ENCODE data around the gene UBTD1.

UBTD1 gene

DNA sequence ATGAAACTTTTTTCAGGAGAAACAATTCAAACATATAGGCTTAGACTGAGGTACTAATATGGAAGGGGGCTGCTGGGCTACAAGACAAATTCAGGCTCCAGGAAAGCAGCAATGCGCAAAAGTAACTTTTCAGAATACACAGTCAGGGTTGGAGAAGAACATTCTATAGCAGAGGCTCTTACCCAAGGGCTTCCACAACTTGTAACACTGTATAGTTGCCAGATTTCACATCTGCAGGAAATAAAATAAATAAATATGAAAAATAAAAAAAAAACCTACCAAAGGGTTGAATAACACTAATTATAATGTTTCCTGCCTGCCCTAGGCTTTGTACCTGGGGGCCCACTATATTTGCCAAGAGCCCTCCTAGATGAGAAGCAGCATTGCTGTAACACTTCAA is 14.8 kb upstream of the UBTD1 start:
- DNase-seq: no peak

DNA sequence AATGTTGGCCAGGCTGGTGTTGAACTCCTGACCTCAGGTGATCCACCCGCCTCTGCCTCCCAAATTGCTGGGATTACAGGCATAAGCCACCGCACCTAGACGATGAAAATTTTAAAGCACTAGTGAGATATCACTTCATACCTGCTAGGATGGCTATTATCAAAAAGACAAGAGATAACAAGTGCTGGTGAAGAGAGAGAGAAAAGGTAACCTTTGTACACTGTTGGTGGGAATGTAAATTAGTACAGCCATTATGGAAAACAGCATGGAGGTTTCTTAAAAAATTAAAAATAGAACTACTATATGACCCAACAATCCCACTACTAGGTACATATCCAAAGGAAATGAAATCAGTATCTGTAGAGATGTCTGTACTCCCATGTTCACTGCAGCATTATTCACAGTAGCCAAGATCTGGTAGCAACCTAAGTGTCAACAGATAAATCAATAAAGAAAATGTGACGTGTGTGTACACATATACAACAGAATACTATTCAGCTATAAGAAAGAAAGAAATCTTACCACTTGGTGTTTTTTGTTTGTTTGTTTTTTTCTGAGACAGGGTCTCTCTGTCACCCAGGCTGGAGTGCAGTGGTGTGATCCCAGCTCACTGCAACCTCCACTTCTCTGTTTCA is 13.0 kb upstream of the UBTD1 start:
- no peak for DNase-seq

DNA sequence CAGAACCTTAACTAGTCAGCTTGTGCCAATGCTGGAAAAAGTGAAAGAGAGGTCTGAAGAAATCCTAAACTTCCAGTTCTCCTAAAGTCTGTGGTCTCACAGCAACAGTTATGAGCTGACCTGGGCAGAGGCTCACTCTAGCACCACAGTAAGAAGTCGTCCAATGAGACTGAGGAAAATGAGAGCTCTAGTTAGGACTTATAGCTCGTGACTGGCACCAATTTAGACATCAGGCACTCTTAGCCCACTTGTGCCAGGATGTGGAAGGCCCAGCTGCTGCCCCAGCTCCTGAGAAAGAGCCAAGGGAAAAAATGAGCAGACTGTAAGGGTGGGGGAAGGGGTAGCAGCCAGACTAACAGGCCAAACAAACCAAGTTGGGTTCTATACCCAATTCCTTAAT is 8.1 kb upstream of the UBTD1 start:
- no peak for DNase-seq

DNA sequence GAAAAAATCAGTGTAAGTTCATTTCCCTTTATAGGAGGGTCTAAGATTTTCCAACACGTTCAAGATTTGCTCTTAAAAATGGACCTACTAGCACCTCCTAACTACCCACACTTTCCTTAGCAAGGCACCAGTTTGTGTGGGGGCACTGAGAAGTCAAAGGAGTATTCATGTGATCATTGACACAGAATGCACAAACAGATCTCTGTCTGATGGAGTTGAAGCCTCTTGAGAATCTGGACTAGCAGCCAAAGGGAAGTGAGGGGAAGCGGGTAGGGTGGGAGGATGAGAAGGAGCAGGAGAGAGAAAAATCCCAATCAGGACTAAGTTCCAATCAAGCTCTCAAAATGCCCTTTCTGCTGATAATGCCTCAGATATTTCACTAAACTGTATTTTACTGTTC is 4.6 kb upstream of the UBTD1 start:
- no peak for DNase-seq

DNA sequence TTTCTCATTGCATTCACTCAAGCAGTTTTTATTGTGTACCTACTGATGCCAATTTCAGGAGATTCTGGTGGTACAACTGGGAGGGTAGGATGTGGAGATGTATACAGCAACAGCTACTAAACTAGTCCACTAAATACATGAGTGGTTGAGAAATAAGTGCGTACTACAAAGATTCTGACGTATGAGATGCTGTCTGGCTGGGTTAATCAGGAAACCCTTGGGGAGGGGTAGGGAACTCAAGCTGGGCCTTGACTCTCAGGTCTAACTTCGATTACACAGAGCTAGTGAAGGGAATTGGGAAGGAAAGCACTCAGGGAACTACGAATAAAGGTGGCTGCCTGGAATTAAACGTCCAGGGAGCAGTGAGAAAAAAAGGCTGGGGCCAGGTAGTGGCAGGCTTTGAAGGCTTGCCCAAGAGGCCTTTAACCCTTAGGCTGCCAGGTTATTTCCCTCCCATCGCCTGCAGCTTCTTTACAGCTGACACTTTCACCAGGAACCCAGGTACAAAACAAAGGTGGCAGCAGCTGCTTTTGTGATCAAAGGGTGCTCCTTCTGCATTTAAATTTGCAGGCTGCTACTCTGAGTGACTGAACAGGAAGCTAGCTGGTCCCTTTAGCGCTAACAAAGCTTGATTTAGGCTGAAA is 3.7 kb upstream of the UBTD1 start:
- no peak for DNase-seq

DNA sequence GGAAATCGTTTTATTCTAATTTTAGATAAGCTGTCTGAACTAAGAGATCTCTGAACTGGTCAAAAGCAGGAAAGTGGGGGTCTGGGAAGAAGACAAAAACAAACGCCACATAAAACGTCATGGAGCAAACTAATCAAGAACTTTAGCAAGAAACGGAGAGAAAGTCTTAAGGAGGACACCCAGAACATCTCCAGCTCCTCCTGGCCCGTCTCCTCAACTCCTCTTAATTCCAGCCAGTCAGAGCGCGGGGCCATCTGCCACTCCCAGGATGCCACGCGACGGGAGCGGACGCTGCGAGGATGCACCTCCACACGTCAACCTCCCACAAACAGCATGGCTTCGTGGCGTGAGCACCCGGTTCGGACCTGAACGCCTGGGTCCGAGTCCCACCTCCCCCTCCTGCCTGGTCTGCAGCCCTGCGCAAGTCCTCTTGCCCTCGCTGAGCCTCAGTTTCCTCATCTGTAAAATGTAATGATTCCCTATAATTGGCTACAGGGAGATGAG is 1.1 kb upstream of the UBTD1 start:
- DNase-seq: peak; percentile 90

DNA sequence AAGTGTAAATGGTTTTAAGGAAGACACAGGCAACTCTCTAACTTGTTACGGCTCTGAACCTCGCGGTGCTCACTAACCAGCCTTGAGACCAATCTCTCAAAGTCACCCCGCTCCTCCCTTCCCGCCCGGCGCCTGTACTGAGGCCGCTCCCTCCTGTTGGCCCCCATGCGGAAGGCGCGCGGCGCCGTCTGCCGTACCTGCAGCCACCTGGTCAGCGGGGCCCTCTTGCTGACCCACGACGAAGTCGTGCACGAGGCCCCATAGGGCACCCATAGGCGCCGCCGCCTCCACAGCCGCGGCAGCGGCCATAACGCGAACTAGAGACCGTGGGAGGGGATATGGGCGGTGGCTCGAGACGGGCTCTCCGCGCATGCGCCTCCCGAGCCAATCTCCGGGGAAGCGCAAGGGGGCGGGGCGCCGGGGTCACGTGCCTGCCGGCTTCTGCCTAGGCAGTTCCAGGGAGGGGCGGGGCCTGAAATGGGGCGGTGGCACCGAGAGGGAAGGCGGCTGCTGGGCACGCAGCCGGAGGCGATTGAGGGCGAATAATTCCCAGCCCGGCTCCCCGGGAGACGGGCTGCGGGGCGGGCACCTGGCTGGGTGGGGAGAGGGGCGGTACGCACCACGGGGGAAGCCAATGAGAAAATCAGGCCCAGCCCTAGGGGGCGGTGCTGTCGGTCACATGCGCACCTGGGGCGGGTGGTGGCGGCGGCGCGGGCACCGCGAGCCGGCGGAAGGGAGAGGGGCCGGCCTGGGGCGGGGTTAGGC is 466 bp upstream of the UBTD1 start, which contains the start of gene MMS19:
Gene MMS19, minus strand, starts transcription at position 347 of the 765 bp plus-strand sequence. Its CDS starts 38 bp downstream, at position 309.
- DNase-seq: peak; percentile 95

DNA sequence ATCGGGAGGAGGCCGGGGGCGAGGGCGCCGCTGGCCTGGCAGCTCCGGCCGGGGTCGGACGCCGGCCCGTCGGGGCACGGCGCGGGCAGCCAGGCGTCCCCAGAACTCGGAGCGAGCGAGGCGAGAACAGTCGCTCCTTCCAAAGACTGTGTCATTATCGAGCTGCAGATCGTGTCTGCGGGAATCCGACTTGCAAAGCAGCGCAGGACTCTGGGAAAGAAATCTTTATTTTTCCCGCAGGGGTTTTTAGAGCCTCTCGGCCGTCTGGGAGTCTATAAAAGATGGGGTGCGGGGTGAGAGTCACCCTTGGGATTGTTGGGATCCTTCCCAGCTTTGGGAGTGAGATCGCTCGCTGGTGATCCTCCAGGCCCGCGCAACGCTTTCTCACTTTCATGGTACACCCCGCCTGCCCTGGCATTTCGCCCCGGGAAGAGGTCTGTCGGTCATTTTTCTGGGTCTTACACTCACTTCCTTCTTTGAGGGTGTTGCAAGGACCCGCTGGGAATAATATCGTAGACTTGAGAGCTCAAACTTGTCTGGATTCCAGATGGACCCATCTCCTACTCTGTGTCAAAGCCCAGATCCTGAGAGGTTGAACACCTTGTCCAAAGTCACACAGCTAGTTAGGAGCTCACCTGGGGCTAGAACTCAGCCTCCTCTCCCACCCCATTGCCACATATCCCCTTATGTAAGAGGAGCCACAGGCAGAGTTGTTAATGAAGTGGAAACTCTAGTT is 1.0 kb downstream of the UBTD1 start:
- DNase-seq: peak; percentile 69

DNA sequence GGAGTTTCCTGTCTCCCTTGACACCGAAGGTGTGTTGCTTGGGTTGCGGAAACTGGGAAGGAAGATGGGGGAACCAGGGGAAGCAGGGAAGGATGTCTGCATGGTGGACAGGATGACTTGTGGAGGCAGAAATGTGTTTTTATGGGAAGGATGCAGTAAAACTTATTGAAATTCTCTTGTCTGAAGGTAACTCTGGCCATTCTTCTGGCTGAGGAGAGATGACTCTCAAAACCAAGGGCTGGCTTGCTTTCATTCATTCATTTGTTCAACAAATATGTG is 1.5 kb downstream of the UBTD1 start:
- no peak for DNase-seq

DNA sequence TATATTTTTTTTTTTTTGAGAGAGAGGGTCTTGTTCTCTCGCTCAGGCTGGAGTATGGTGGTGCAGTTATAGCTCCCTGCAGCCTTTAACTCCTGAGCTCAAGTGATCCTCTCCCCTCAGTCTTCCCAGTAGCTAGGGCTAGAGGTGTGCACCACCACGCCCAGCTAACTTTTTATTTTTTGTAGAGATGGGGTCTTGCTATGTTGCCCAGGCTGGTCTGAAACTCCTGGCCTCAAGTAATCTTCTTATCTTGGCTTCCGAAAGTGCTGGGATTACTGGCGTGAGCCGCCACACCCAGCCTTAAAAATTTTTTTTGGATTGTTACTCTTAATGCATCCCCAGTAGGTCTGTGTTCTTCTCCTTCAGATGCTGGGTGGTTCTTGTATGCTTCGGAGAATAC is 4.2 kb downstream of the UBTD1 start:
- DNase-seq: no peak

DNA sequence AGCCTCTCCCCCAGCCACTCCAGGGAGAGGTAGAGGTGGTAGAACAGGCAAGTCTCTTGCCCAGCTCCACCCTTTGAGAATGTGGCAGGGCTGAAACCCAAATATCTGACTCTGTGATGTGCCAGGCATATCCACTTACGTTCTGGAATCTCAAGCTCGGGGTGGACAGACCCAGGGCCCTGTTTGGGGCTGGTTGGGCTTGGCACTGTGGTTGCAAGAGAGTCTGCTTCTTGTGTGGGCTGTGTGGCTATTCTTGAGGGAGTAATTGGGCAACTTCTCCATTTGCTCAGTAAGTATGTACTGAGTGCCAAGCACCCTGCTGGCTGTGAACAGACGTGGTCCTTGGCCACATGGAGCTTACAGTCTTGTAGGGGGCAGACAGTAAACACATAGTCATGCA is 4.7 kb downstream of the UBTD1 start:
- DNase-seq: no peak

DNA sequence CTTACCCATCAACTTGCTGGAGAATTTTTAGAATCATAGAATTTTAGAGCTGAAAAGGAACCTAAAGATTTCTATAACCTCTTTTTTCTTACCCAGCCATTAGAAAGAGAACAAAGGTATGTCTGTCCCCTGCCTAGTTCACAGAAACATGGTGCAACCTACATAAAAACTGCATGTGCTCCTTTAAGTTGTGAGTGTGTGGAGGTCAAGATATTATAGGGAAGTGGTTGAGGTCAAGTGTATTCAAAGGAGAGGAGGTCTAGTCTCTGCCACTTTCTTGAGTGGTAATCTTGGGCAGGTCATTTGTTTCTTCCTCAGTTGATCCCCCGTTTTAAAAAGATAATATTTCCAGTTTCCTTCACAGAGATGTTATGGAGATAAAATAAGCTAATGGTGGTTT is 6.4 kb downstream of the UBTD1 start:
- DNase-seq: no peak

DNA sequence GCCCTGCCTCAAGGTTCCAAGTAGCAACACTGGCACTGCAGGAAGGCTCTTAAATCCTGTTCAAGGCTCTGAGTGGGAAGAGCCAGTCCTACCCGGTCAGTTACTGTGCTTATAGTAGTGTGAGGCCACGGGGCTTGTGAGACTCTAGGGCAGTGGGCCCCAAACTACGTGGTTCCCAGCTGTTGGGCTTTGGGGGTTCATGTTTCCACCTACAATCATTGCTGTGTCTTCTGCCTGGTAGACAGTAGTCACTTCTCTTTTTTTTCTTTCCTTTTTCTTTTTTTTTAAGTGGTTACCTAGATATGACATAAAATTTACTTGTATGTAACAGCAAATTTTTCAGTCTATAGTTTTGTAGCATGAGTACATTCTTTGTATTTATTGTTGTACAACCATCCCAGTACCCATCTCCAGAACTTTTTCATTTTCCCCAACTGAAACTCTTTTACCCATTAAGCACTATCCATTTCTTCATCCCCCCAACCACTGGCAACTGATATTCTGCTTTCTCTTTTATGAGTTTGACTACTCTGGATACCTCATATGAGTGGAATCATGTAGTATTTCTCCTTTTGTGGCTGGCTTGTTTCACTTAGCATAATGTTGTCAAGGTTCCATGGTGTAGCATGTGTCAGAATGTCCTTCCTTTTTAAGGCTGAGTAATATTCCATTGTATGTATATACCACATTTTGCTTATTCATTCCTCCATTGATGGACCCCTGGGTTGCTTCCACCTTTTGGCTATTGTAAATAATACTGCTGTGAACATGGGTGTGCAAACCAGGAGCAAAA is 7.7 kb downstream of the UBTD1 start:
- DNase-seq: no peak

DNA sequence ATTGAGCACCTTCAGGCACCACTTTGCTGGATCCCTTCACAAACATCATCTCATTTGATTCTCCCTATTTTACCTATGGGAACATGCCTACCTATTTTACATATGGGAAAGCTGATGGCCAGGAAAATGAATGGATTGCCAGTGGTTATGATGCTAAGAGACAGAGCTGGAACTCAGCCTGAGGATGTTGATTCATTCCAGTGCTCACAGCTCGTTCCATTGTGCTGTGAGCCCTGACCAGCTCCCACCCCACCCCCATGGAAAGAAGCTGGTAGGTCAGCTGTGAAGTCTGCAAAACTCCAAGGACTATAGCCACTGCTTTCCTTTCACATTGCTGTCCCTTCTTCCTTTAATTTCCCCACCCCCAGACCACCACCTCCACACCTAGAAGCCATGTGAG is 9.6 kb downstream of the UBTD1 start:
- peak; percentile 44 for DNase-seq

DNA sequence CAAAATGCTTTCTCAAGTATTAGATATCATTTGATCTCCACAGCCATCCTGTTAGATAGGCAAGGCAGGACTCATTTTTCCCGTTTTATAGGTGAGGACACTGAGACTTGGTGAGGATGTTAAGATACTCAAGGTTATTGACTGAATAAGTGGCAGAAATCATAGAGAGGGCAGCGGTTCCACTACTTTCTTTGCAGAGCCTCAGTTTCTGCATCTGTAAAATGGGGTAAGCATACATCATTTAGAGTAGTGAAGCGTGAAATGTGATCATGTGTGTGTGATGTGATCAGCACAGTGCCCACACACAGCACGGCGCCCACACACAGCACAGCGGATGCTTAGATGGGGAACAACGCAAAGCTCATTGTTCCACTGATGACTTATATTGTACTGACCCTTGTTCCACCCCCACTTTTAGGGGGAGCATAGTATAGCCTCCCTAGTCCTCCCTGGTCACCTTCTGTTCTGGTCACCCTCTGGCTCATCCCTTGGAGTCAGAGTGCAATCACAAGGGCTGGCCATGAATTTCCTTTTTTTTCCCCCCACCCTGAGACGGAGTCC is 10.5 kb downstream of the UBTD1 start:
- DNase-seq: no peak

DNA sequence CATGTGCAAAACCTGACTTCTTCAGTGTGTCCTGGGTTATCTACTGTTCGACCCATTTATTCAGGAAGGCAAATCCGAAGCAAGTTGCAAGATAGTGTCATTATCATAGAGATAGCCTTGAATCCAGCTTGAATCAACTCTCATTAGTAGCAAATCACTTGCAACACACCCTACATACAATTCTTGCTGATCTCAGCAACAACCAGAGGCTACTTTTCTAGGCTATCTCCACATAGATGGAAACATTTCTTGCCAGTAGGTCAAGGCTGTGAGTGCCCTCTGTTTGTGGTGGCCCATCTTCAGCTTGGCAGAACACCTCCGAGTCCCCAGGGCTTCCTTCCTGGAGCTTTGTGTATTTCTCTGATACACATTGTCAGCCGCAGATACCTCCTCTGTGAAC is 12.0 kb downstream of the UBTD1 start:
- DNase-seq: no peak

DNA sequence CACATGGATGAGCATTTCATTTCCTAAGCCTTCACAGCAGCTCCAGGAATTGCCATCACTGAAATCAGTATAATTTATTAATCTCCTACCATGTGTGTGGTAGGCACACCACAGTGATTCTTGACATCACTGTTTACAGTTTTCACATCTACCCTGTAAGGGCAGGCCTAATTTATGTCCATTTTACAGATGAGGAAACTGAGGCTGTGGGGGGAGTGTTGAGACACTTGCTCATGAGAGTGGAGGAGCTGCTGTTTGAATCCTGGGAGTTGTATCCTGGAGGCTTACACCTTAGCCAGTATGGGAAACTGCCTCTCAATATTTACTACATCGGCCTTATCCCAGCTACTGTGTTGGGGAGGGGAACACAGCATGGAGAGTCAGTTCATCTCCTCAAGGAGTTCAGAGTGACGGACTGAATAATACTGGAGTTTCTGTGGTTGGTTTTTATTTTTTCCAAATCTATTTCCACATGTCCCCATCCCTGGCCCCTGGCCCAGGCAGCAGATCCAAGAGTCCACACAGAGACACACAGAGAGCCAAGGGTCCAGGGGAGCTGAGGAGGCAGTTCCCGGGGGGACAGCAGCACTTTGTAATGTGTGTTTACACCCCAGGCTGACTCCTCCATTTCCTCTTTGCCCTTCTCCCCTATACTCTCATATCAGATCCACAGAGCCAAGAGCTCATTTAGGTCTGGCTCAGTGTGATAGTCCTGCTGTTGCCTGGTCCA is 13.2 kb downstream of the UBTD1 start:
- no peak for DNase-seq

DNA sequence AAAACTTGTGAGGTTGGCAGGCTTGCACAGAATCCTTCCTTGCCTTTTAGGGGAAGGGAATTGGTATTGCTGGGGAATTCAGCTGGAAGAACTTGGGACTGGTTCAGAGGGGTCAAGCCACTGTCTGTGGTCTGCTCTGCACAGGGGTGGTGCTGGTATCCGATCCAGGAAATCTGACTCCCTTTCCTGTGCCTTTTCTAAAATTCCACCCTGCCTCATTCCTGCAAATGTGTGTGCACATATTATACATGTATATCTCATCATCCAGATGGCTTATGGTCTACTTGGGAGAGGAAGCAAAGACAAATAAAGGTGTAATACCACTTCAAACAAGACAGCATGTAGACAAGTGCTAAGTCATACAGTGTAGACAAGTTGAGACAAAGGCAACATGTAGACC is 14.3 kb downstream of the UBTD1 start:
- no peak for DNase-seq

DNA sequence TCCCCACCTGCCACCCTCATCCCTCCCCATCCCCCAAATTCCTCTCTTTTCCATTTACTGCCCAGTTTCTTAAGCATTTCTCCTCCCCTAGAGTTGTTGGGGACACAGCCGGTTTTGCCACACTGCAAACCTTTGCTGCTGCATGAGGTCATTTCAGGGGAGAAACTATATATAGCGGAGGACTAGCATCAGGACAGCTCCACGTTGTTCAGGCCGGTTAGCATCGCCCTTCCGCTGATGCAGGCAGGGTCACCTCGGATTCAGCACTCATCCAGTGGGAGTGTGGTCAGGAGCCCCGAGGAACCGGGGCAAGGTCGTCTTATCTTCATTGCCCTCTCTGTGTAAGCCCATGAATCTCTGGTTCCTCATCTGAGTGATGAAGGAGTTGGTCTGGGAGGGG is 15.6 kb downstream of the UBTD1 start:
- DNase-seq: no peak

DNA sequence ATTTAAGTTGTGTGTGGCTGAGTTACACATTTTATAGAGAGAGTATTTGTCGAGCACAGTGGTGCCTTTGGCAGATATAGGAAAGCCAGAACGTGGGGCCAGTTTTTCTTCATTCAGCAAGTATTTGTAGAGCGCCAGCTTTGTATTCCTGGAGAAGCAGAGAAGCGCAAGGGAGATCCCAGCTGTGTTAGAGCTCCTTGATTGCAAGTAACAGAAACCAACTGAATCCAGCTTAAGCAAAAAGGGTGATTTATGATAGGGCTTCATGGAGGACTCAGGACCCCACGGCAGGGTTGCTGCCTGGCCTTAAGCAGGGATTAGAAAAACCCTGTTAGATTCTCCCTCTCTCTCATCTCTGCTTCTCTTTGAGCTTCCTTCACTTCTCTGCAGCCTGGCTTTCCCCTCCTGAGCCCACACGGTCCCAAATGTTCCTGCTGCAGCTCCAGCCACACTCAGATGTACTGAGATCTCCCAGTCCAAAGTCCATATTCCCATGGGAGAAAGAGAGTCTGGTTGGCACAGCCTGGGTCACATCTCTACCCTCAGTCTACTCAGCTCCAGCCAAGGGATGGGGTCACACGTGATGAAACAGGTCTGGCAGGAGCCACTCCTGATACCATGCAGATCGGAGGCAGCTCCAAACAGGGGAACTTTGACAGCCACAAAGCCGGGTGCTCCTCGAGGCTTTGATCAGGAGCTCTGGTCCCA is 16.7 kb downstream of the UBTD1 start:
- no peak for DNase-seq

Measured in NCI-H226 (cell line).